Astrocyte of the spinal cord (primary cell): ENCODE results near the gene APBA2.

ENCODE experiments used
- DNase-seq: peaks from one replicate; pipeline ENCODE4 v3.0.0; 2011; ENCODE audit warnings: low read depth, low spot score
- H3K4me3 ChIP-seq: 2 replicates; pipeline ENCODE4 v1.5.1; 2011; ENCODE audit warnings: low read depth, mild to moderate bottlenecking, low read length, moderate library complexity
- CTCF ChIP-seq: IDR thresholded peaks from 2 replicates; pipeline ENCODE4 v1.5.1; 2012; ENCODE audit warnings: low read depth, mild to moderate bottlenecking, low read length, inconsistent platforms
- in situ Hi-C: cut with HindIII; loops from 2 replicates; pipeline ENCODE4 v1.10.0; 2017; ENCODE audit warnings: low sequenced_read_pairs

APBA2 gene

GRCh38 chr15:29079479-29079878 lies 193.7 kb downstream of the APBA2 start:
- DNase-seq, result no peak
- in situ Hi-C loops, result no loop called here
- H3K4me3 ChIP-seq, result no peak overlapping the region
- no peak for TF ChIP-seq CTCF

- in situ Hi-C loops, result no loop called here
- TF ChIP-seq CTCF, result no peak
- DNase-seq, result no peak
- no peak overlapping the region for H3K4me3 ChIP-seq
Measured at GRCh38 chr15:29081781-29082180, 196.0 kb downstream of the APBA2 start.

- no peak for DNase-seq
- in situ Hi-C loops, result no loop called here
- no peak for TF ChIP-seq CTCF
- no peak overlapping the region for H3K4me3 ChIP-seq
Measured at GRCh38 chr15:29083161-29083560, 197.4 kb downstream of the APBA2 start.

- TF ChIP-seq CTCF, result no peak
- in situ Hi-C loops, result no loop called here
- DNase-seq, result no peak
- H3K4me3 ChIP-seq, result no peak overlapping the region
Measured at GRCh38 chr15:29083858-29084257, 198.1 kb downstream of the APBA2 start.

DNA sequence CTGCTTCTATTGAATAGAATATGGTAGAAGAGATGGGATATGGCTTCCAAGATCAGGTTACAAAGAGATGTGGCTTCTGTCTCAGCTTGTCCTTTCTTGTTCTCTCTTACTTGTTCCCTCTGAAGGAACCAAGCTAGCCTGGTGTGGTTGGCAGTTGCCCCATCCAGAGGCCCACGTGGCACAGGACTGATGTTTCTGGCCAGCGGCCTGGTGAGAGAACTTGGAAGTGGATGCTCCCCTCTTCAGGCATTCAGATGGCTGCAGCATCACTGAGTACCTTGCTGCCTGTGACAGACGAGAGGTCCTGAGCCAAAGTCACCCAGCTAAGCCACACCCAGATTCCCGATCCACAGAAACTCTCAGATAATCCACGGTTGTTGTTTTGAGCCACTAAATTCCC lies 200.2 kb downstream of the APBA2 start:
- in situ Hi-C loops, result no loop called here
- H3K4me3 ChIP-seq, result no peak overlapping the region
- no peak for DNase-seq
- TF ChIP-seq CTCF, result no peak

GRCh38 chr15:29086891-29087290 lies 201.1 kb downstream of the APBA2 start:
- no peak for TF ChIP-seq CTCF
- no peak for DNase-seq
- in situ Hi-C loops, result no loop called here
- H3K4me3 ChIP-seq, result no peak overlapping the region
